Large intestine (tissue), 3 donors: ENCODE measurements around the gene PBXIP1. TPM values are rescaled to one million over a fixed set of nuclear protein-coding genes. Genes with fewer than 3 reads are reported as not detected.

Experiments
- DNase-seq, 2 donors: peaks; one replicate each; pipeline versions ENCODE4 v3.0.0 to v3.0.0-alpha.2; 2013
- H3K27ac ChIP-seq: one replicate; pipeline ENCODE4 v1.5.1; 2013; ENCODE audit warnings: low read length
- H3K27me3 ChIP-seq: 2 replicates; pipeline ENCODE4 v1.6.1; 2013; ENCODE audit warnings: low read length; ENCODE audit not compliant: control insufficient read depth, insufficient read depth
- H3K36me3 ChIP-seq: 2 replicates; pipeline ENCODE4 v1.6.1; 2013; ENCODE audit warnings: low read length; ENCODE audit not compliant: control insufficient read depth, insufficient read depth
- H3K4me1 ChIP-seq: one replicate; pipeline ENCODE4 v1.6.1; 2013; ENCODE audit warnings: low read length; ENCODE audit not compliant: control insufficient read depth, insufficient read depth
- H3K4me3 ChIP-seq: one replicate; pipeline ENCODE4 v1.5.1; 2013; ENCODE audit warnings: low read length
- H3K9me3 ChIP-seq: one replicate; pipeline ENCODE4 v1.6.1; 2013; ENCODE audit warnings: mild to moderate bottlenecking, low read depth, low read length, moderate library complexity; ENCODE audit not compliant: control insufficient read depth
- WGBS: methylation state at CpG from one replicate; pipeline ENCODE4 v1.1.5; 2013; ENCODE audit warnings: low lambda C conversion rate; ENCODE audit not compliant: insufficient coverage; 5-methylcytosine and 5-hydroxymethylcytosine counted together
- polyA plus RNA-seq: library from polyadenylated mRNA; unstranded; fragments of 120-200 nt; gene quantifications from one replicate; pipeline ENCODE4 v1.2.1, GENCODE V29; 2013

PBXIP1 gene
- polyA plus RNA-seq, 1 donor: 78.8 TPM

DNA sequence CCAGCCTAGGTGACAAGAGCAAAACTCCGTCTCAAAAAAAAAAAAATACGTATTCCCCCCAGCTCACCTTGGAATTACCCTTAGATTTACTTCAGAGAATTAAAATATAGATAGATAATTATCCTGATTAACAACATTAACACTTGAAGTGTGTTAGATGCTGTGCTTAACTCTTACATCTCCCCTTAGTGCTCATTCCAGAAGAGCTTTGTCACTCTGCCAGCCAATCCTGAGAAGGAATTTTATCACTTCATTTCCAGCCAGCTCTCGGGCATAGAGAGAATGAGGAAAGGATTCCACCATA is 16.3 kb upstream of the PBXIP1 start:
- Histone ChIP-seq H3K4me1 (peaks cover 38% of the 10 kb centered on the region), H3K27me3 (no peaks in the 10 kb centered on the region), H3K36me3 (peaks cover 27% of the 10 kb centered on the region), H3K4me3 (no peak overlapping the region), H3K27ac (peak overlapping the region; percentile 100), H3K9me3 (no peaks in the 10 kb centered on the region)
- no peak for DNase-seq
- WGBS: 60% methylated on average over 1 of the region's 3 CpGs

DNA sequence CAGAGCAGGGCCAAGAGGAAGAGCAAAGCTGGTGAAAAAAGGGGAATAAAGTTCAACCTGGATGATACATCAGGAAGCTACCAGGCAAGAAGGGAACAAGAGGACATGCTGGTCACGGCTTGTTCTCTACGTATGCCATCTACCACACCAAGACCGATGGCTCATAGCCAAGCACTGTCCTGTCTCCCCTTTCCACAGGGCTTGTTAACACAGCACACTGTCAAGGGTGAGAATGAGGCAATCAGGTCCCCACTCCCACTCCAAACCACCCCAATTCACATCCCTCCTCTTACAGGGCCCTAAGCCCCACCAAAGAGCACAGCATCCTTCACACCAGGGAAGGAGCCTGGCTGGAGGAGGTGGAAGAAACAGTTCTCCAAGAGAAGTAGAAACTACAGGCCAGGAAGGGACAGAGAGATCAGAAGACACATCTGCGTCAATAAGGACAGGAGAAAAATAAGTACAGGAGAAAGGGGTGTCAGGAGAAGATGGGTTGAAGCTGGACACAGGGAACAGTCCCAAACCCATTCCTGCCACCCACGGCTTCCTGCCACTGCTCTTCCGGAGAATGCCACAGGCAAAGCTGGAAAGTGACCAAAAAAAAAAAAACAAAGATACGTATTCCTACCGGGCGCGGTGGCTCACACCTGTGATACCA is 15.6 kb upstream of the PBXIP1 start:
- H3K4me1 ChIP-seq: peaks cover 33% of the 10 kb centered on the region
- H3K36me3 ChIP-seq: peaks cover 34% of the 10 kb centered on the region
- no CpG with 5 or more reads among the region's 10 CpGs for WGBS
- H3K27ac ChIP-seq: peak overlapping the region; percentile 70
- no peak for DNase-seq
- H3K9me3 ChIP-seq: no peaks in the 10 kb centered on the region
- peak overlapping the region; percentile 33 for H3K4me3 ChIP-seq
- no peaks in the 10 kb centered on the region for H3K27me3 ChIP-seq

DNA sequence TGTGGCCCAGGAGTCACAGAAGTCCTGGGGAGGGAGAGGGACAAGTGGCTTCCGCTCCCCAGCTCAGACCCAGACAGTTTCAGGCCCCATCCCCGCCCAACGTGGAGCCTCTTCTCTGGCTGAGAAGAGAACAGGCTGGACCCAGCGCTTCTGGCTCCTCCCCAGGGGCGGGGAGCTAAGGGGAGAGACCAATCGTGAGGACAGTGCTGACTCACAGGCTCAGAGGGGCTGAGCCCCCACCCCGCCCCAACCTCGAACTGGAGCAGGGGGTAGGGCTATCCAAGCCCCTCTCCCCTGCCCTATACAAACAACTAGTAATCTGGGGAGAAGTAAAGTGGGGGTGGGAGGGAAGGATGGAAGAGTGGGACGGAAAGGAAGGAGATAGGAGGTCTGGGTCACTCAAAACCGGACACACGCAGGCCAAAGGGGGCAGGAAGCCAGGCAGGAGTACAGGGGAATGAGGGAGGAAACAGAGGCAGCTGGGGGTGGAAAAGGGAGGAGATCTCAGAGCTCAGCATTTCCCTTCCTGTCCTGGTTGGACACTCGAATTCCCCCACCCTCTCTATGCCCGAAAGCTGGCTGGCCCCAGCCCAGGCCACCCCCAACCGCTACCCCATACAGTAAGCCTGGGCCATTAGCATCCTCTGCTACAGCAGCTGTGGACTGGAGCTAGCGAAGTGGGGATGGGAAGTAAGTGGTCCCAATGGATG is 14.9 kb upstream of the PBXIP1 start, which contains the start of gene SHC1:
TSS of gene SHC1 (minus strand) at position 117 of the 710 bp plus-strand sequence. CDS start 221 bp downstream, outside the sequence.
- Histone ChIP-seq H3K27me3 (no peaks in the 10 kb centered on the region), H3K4me3 (peak within 1 kb of the TSS; percentile 33), H3K9me3 (no peaks in the 10 kb centered on the region), H3K36me3 (peaks cover 41% of the 10 kb centered on the region), H3K27ac (peak within 1 kb of the TSS; percentile 70), H3K4me1 (peaks cover 30% of the 10 kb centered on the region)
- DNase-seq: peak; percentile 84 to 85
- 24% methylated on average over 3 of the region's 15 CpGs for WGBS

DNA sequence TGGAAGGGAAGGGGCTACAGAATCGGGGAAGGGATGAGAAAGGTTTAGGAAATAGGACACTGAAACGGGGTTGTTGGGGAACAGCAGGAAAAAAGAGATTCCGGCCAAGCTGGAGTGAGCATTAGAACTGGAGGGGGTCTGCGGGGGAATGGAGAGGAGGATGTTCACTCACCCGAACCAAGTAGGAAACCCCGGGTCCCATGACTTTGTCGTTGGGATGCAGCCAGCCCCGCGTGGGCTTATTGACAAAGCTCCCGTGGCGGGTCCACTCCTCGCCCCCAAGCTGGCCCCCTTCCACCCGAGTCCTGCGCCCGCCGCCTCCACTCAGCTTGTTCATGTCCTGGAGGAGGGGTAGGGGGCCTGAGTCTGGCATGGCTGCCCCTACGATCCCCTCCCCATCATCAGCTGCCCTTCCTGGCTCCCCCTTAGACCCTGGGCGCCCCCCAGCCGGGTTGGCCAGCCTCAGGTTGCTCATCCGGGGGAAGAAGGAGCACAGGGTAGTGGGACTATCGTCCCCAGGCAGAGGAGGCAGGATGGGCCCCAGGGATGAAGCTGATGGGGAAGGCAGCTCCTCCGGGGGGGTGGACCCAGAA is 14.1 kb upstream of the PBXIP1 start:
- DNase-seq: no peak
- peaks cover 30% of the 10 kb centered on the region for H3K4me1 ChIP-seq

DNA sequence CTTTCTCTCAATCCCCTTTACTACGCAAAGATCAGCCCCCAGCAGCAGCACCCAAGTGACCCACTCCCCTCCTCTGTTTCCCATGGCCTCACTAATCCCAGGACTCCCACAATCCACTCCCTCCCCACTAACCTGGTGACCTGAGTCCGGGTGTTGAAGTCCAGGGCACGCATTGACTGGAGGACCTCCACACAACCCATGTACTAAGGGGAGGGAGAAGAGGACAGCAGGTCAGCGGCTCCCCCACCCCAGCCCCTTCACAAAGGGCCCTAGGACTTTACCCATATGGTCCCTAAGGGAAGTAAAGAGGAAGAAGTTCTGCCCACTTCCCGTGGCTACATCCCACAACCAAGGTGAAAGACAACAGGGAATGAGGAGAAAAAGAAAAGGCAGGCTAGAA is 13.3 kb upstream of the PBXIP1 start:
- Histone ChIP-seq H3K4me3 (peak overlapping the region; percentile 6), H3K36me3 (peaks cover 55% of the 10 kb centered on the region), H3K27ac (no peak overlapping the region), H3K4me1 (peaks cover 30% of the 10 kb centered on the region), H3K27me3 (no peaks in the 10 kb centered on the region), H3K9me3 (no peaks in the 10 kb centered on the region)
- no CpG with 5 or more reads among the region's 5 CpGs for WGBS
- DNase-seq: no peak

More for the DNA sequence above, 14.1 kb upstream of the PBXIP1 start:
- H3K36me3 ChIP-seq: peaks cover 48% of the 10 kb centered on the region
- H3K9me3 ChIP-seq: no peaks in the 10 kb centered on the region
- H3K27me3 ChIP-seq: no peaks in the 10 kb centered on the region
- H3K27ac ChIP-seq: peak overlapping the region; percentile 70
- 80% methylated on average over 1 of the region's 22 CpGs for WGBS
- peak overlapping the region; percentile 33 for H3K4me3 ChIP-seq

DNA sequence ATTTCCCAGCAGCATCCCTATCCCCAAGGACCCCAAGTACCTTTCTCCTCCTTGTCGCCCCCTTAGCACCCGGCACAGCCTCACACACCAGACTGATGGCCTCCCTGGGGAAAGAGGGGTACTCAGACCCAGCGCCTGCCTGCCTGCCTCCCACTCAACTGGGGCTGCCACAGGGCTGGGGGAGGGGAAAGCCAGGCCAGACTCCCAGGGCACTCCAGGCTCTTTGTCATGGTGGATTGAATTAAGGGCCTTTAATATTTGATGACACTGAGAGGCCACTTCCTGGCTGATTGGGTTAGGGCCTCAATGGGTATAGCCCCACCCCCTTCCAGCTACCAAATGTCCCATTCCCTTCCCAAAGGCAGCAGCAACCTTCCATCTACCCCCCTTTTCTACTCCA is 12.8 kb upstream of the PBXIP1 start:
- Histone ChIP-seq H3K4me3 (peak overlapping the region; percentile 6), H3K4me1 (peaks cover 30% of the 10 kb centered on the region), H3K9me3 (no peaks in the 10 kb centered on the region), H3K27me3 (no peaks in the 10 kb centered on the region), H3K36me3 (peaks cover 60% of the 10 kb centered on the region), H3K27ac (no peak overlapping the region)
- no CpG with 5 or more reads among the region's 3 CpGs for WGBS
- no peak for DNase-seq

DNA sequence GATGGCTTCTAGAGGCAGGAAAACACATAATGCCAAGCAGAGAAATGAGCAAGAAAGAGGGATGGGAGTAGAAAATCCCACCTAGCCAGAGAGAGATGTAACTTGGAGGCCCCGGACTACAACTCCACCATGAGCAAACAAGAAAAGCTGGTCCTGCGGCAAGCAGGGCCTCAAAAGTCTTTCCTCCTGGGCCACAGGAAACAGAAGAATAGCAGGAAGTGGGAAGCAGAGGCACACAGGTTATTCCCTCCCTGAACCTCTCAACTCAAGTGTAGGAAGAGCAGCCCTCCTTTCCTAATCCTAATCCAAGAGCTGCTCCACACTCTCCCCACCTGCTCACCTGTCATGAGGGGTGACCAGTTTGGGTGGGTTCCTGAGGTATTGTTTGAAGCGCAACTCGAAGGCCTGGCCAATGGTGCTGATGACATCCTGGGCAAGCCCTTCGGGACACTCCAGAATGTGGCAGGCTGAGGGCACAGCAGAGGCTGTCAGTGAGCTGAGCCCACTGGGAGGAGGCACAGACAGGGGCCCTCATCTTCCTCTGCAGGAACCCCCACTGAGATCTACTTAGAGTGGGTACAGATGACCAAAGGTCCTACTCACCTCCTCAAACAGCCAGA is 11.5 kb upstream of the PBXIP1 start:
- H3K9me3 ChIP-seq: no peaks in the 10 kb centered on the region
- H3K27ac ChIP-seq: no peak overlapping the region
- no peaks in the 10 kb centered on the region for H3K27me3 ChIP-seq
- H3K36me3 ChIP-seq: peaks cover 69% of the 10 kb centered on the region
- H3K4me3 ChIP-seq: no peak overlapping the region
- no peak for DNase-seq
- peaks cover 30% of the 10 kb centered on the region for H3K4me1 ChIP-seq
- no CpG with 5 or more reads among the region's 5 CpGs for WGBS

DNA sequence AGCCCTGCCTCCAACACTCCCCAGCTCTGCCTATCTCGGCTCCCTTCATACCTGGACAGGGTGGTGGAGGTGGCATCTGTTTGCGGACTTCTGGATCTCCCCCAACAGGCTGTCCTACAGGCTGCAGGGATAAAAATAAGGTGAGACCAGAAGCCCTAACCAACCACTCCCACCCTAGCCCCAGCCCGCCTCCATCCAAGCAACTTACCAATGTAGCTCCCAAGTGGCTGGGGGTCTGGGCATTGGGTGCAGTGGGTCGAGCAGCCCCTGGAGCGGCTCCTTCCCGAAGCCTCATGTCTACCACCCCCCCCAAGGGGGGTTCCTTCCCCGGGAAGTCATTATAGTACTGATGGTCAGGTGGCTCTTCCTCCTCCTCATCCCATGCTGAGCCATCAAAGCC is 10.2 kb upstream of the PBXIP1 start:
- DNase-seq: no peak
- Histone ChIP-seq H3K4me1 (peaks cover 23% of the 10 kb centered on the region), H3K9me3 (peaks cover 2% of the 10 kb centered on the region), H3K27me3 (no peaks in the 10 kb centered on the region), H3K4me3 (no peak overlapping the region), H3K36me3 (peaks cover 69% of the 10 kb centered on the region), H3K27ac (no peak overlapping the region)
- no CpG with 5 or more reads among the region's 7 CpGs for WGBS

DNA sequence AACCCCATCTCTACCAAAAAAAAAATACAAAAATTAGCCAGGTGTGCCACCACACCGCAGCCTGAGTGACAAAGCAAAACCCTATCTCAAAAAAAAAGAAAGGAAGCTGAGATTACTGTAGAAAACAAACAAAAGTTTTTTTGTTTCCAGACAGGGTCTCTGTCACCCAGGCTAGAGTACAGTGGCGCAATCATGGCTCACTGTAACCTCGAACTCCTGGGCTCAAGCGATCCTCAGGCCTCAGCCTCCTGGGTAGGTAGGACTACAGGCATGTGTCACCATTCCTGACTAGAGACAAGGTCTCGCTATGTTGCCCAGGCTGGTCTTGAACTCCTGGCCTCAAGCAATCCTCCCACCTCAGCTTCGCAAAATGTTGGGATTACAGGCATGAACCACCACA is 8.5 kb upstream of the PBXIP1 start:
- Histone ChIP-seq H3K9me3 (peaks cover 2% of the 10 kb centered on the region), H3K4me1 (peaks cover 16% of the 10 kb centered on the region), H3K27me3 (no peaks in the 10 kb centered on the region), H3K4me3 (no peak overlapping the region), H3K36me3 (peaks cover 68% of the 10 kb centered on the region), H3K27ac (no peak overlapping the region)
- no peak for DNase-seq
- 100% methylated on average over 1 of the region's 6 CpGs for WGBS

DNA sequence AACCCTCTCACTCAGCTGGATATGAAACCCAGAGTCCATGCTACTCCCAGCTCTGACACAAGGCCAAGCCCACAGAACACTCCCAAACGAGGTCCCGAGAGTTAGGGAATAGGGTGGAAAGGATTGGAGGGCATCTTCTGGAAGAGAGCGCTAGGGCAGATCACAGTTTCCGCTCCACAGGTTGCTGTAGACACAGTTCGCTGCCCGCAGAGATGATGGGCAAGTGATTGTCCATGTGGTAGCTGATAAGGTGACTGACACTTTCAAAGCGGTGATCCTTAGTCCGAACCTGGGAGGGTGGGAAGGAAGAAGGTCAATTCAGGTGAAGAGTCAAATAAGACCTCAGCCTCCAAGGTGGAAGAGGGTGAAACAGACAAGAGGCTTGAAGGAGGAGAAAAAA is 7.7 kb upstream of the PBXIP1 start:
- Histone ChIP-seq H3K4me3 (no peak overlapping the region), H3K27ac (no peak overlapping the region), H3K36me3 (peaks cover 68% of the 10 kb centered on the region), H3K4me1 (peaks cover 16% of the 10 kb centered on the region), H3K27me3 (no peaks in the 10 kb centered on the region), H3K9me3 (peaks cover 2% of the 10 kb centered on the region)
- 20% methylated on average over 1 of the region's 8 CpGs for WGBS
- DNase-seq: no peak
